HCT116 (cell line): ENCODE data around the gene ZNF582. TPM values are rescaled to one million over a fixed set of nuclear protein-coding genes. Genes with fewer than 3 reads are reported as not detected.

Source experiments
- ATAC-seq: fragments of 200-7000 bp; cut with Tn5 transposase; 2 replicates; pipeline ENCODE4 v1.9.1; 2020; ENCODE audit warnings: mild to moderate bottlenecking, moderate library complexity
- BruUV-seq: library from RNA; stranded (reverse); fragments of 400-500 nt; replicated peaks from 2 replicates; lab custom pipeline; 2021; lab: Mats Ljungman, UMichigan
- CTCF ChIA-PET: fragments of 300-600 bp; sonication (Branson Sonifier 250); formaldehyde crosslinking; loops from one replicate; lab custom pipeline; 2021; ENCODE audit warnings: antibody characterized with exemption; lab: Charles Lee
- POLR2A ChIA-PET: fragments of 300-600, 350-600 bp; sonication (Branson Sonifier 250); formaldehyde crosslinking; loops from one replicate; lab custom pipeline; 2021; ENCODE audit warnings: antibody characterized with exemption; lab: Charles Lee
- RAD21 ChIA-PET, 2 experiments: fragments of 300-600 bp; sonication (Branson Sonifier 250); formaldehyde crosslinking; loops; one replicate each; lab custom pipeline; 2023; ENCODE audit warnings: low total read pairs in 2 of 2; ENCODE audit not compliant: uncharacterized antibody in 2 of 2, unreplicated experiment in 2 of 2, low non-redundant PET in 1 of 2; lab: Charles Lee
- DNase-seq: peaks from one replicate; pipeline ENCODE4 v3.0.0-alpha.2; 2010; ENCODE audit warnings: low read depth, low spot score
- H2AFZ ChIP-seq: fragments of 200-600 bp; shearing (Covaris generic), sonication (generic); 2 replicates; pipeline ENCODE4 v1.6.1; 2017; ENCODE audit warnings: low read depth, mixed run types, mixed read lengths, antibody characterized with exemption, low read length; ENCODE audit not compliant: poor library complexity, severe bottlenecking
- H3K27ac ChIP-seq: 2 replicates; pipeline ENCODE4 v1.5.1; 2012; ENCODE audit warnings: low read depth, low read length
- H3K27me3 ChIP-seq: fragments of 200-600 bp; sonication (generic); 2 replicates; pipeline ENCODE4 v1.6.1; 2016; ENCODE audit warnings: mixed run types, low read length, mixed read lengths; ENCODE audit not compliant: insufficient read depth
- H3K36me3 ChIP-seq, 2 experiments: fragments of 200-500 bp in 1 of 2; fragments of 200-600 bp in 1 of 2; sonication (Bioruptor generic) in 1 of 2; sonication (generic) in 1 of 2; 2 replicates each; pipeline versions ENCODE4 v1.5.1 to v1.6.1; 2014 to 2016; ENCODE audit warnings: low read length in 2 of 2, inconsistent platforms in 1 of 2, mixed read lengths in 1 of 2, mixed run types in 1 of 2; ENCODE audit not compliant: insufficient read depth in 2 of 2, control insufficient read depth in 1 of 2
- H3K4me1 ChIP-seq, 2 experiments: fragments of 200-600 bp in 1 of 2; sonication (generic) in 1 of 2; 2 replicates each; pipeline versions ENCODE4 v1.5.1 to v1.6.1; 2012 to 2017; ENCODE audit warnings: low read length in 2 of 2, inconsistent platforms in 1 of 2, mild to moderate bottlenecking in 1 of 2, mixed read lengths in 1 of 2, mixed run types in 1 of 2, moderate library complexity in 1 of 2; ENCODE audit not compliant: insufficient read depth in 2 of 2, control insufficient read depth in 1 of 2
- H3K4me2 ChIP-seq: fragments of 200-600 bp; sonication (generic); 2 replicates; pipeline ENCODE4 v1.6.1; 2017; ENCODE audit warnings: mixed run types, low read length, mixed read lengths
- H3K4me3 ChIP-seq, 2 experiments: fragments of 200-600 bp in 1 of 2; sonication (generic) in 1 of 2; replicated peaks in 1 of 2; 2 replicates each; pipeline ENCODE4 v1.5.1; 2011 to 2016; ENCODE audit warnings: low read length in 2 of 2, control low read depth in 1 of 2, low read depth in 1 of 2, mild to moderate bottlenecking in 1 of 2, mixed read lengths in 1 of 2, mixed run types in 1 of 2
- H3K79me2 ChIP-seq: fragments of 200-600 bp; sonication (generic); 2 replicates; pipeline ENCODE4 v1.6.1; 2017; ENCODE audit warnings: mild to moderate bottlenecking, mixed run types, low read length, moderate library complexity, mixed read lengths; ENCODE audit not compliant: insufficient read depth
- H3K9ac ChIP-seq: fragments of 200-600 bp; sonication (generic); 2 replicates; pipeline ENCODE4 v1.6.1; 2016; ENCODE audit warnings: low read length, mixed read lengths
- H3K9me2 ChIP-seq: fragments of 200-600 bp; sonication (generic), shearing (Covaris generic); 2 replicates; pipeline ENCODE4 v1.6.1; 2017; ENCODE audit warnings: mixed run types, mild to moderate bottlenecking, moderate library complexity; ENCODE audit not compliant: insufficient read depth
- H3K9me3 ChIP-seq, 2 experiments: fragments of 200-500 bp in 1 of 2; fragments of 200-600 bp in 1 of 2; sonication (Bioruptor generic) in 1 of 2; sonication (generic) in 1 of 2; 2 replicates each; pipeline ENCODE4 v1.6.1; 2014 to 2017; ENCODE audit warnings: low read length in 2 of 2, mixed read lengths in 2 of 2, inconsistent platforms in 1 of 2, low read depth in 1 of 2, mild to moderate bottlenecking in 1 of 2, mixed run types in 1 of 2, moderate library complexity in 1 of 2; ENCODE audit not compliant: control insufficient read depth in 1 of 2, insufficient read depth in 1 of 2
- H4K20me1 ChIP-seq: fragments of 200-600 bp; sonication (generic), shearing (Covaris generic); 2 replicates; pipeline ENCODE4 v1.6.1; 2017; ENCODE audit warnings: mixed run types, mild to moderate bottlenecking, moderate library complexity; ENCODE audit not compliant: insufficient read depth
- CTCF ChIP-seq, 3 experiments: fragments of 200-600 bp in 1 of 3; sonication (generic) in 1 of 3; IDR thresholded peaks in 2 of 3; conservative IDR thresholded peaks in 1 of 3; 2 replicates each; pipeline ENCODE4 v1.5.1; 2012 to 2017; ENCODE audit warnings: low read depth in 2 of 3, low read length in 2 of 3, antibody characterized with exemption in 1 of 3, borderline replicate concordance in 1 of 3, control low read depth in 1 of 3, mild to moderate bottlenecking in 1 of 3, mixed read lengths in 1 of 3, mixed run types in 1 of 3, moderate library complexity in 1 of 3; ENCODE audit not compliant: insufficient read depth in 1 of 3
- EGR1 ChIP-seq: IDR thresholded peaks from 2 replicates; pipeline ENCODE4 v1.6.1; 2012; ENCODE audit warnings: low read depth
- EZH2phosphoT487 ChIP-seq: fragments of 200-600 bp; IDR thresholded peaks from 2 replicates; pipeline ENCODE4 v1.6.1; 2018; ENCODE audit warnings: antibody characterized with exemption, borderline replicate concordance
- MAX ChIP-seq: IDR thresholded peaks from 2 replicates; pipeline ENCODE4 v1.6.1; 2012
- POLR2AphosphoS5 ChIP-seq: IDR thresholded peaks from 2 replicates; pipeline ENCODE4 v1.6.1; 2011; ENCODE audit warnings: mild to moderate bottlenecking, low read depth, low read length, moderate library complexity
- RAD21 ChIP-seq: IDR thresholded peaks from 2 replicates; pipeline ENCODE4 v1.6.1; 2012; ENCODE audit warnings: low read depth, mild to moderate bottlenecking
- REST ChIP-seq: IDR thresholded peaks from 2 replicates; pipeline ENCODE4 v1.6.1; 2012; ENCODE audit warnings: low read depth
- SIN3A ChIP-seq: IDR thresholded peaks from 2 replicates; pipeline ENCODE4 v1.6.1; 2012; ENCODE audit warnings: low read depth
- SRF ChIP-seq: IDR thresholded peaks from 2 replicates; pipeline ENCODE4 v1.6.1; 2012; ENCODE audit warnings: low read depth
- TCF7L2 ChIP-seq: IDR thresholded peaks from 2 replicates; pipeline ENCODE4 v1.7.0; 2011; ENCODE audit warnings: borderline replicate concordance, inconsistent platforms; ENCODE audit not compliant: insufficient read depth, insufficient read length; ENCODE audit errors: extremely low read depth
- YY1 ChIP-seq: IDR thresholded peaks from 2 replicates; pipeline ENCODE4 v1.6.1; 2011; ENCODE audit warnings: low read length, low read depth, moderate library complexity, mild to moderate bottlenecking; ENCODE audit not compliant: insufficient replicate concordance; ENCODE audit errors: extremely low read depth
- ZBTB33 ChIP-seq: IDR thresholded peaks from 2 replicates; pipeline ENCODE4 v1.6.1; 2011; ENCODE audit warnings: mild to moderate bottlenecking, low read length, moderate library complexity; ENCODE audit not compliant: insufficient replicate concordance; ENCODE audit errors: extremely low read depth
- ZFX ChIP-seq: fragments of 450-650 bp; IDR thresholded peaks from 2 replicates; pipeline ENCODE4 v1.6.1; 2017
- intact Hi-C: fragments of 100-400 bp; cut with micrococcal nuclease; formaldehyde crosslinking; loops from 2 replicates; pipeline ENCODE4 v1.10.0; 2022
- total RNA-seq: library from RNA; stranded (reverse); gene quantifications from one replicate; pipeline ENCODE4 v1.2.1, GENCODE V29; 2021; ENCODE audit not compliant: unreplicated experiment

Gene ZNF582
- total RNA-seq, 1 experiment from 2014 or later = not detected

GRCh38 chr19:56404705-56405056 is 11.3 kb upstream of the ZNF582 start:
- BruUV-seq = no TSS peak
- no peaks in the 10 kb centered on the region for H3K27me3 ChIP-seq
- H3K4me1 ChIP-seq = no peaks in the 10 kb centered on the region
- RAD21 ChIA-PET = no interaction called here
- H4K20me1 ChIP-seq = no peaks in the 10 kb centered on the region
- H3K9me2 ChIP-seq = no peaks in the 10 kb centered on the region
- H3K4me3 ChIP-seq = no peak overlapping the region; a peak in 1 of 4 replicates
- intact Hi-C loops = no loop called here
- no peak overlapping the region for H3K4me2 ChIP-seq
- no peak overlapping the region for H3K9ac ChIP-seq
- ATAC-seq (no peak), DNase-seq (no peak)
- no peak overlapping the region for H3K27ac ChIP-seq
- no peaks in the 10 kb centered on the region for H3K36me3 ChIP-seq
- H3K79me2 ChIP-seq = no peaks in the 10 kb centered on the region
- CTCF ChIA-PET = no interaction called here
- H3K9me3 ChIP-seq = peaks cover 12 to 30% of the 10 kb centered on the region in 2 experiments; a peak in 2 of 4 replicates
- POLR2A ChIA-PET = no interaction called here
- no peak for TF ChIP-seq SIN3A
- TF ChIP-seq ZFX = no peak
- TF ChIP-seq EGR1 = no peak
- TF ChIP-seq EZH2phosphoT487 = no peak
- no peak for TF ChIP-seq TCF7L2
- no peak for TF ChIP-seq YY1
- TF ChIP-seq CTCF (IDR thresholded peaks at IDR 0.05 in 2 of 3, conservative IDR thresholded peaks at IDR 0.05 in 1 of 3; ENCODE audit: borderline replicate concordance in 1 of 3, insufficient read depth in 1 of 3, low read depth in 2 of 3, low read length in 2 of 3) = no peak
- TF ChIP-seq REST = no peak
- TF ChIP-seq SRF = no peak
- no peak for TF ChIP-seq RAD21
- no peak for TF ChIP-seq ZBTB33
- TF ChIP-seq MAX = no peak
- no peak for TF ChIP-seq POLR2AphosphoS5
- TF ChIP-seq, all 23 proteins: peak for 0
- no peak overlapping the region for H2AFZ ChIP-seq
